Measurements from ENCODE around the gene TFDP1. TPM values are rescaled to one million over a fixed set of nuclear protein-coding genes. Genes with fewer than 3 reads are reported as not detected.

TFDP1 gene
- total RNA-seq, 1 donor from 2014 or later, result 49.4 TPM

- Histone ChIP-seq H3K9ac (ENCODE audit: low read length) (no peak overlapping the region), H3K27ac (ENCODE audit: low read depth, low read length) (no peak overlapping the region), H4K20me1 (ENCODE audit: insufficient read depth, low read length) (peaks cover 95% of the 10 kb centered on the region), H2AFZ (ENCODE audit: low read depth, low read length) (no peak overlapping the region), H3K4me3 (ENCODE audit: insufficient read depth, low read depth, low read length) (no peak overlapping the region), H3K79me2 (ENCODE audit: insufficient read depth, low read length) (peaks cover 98% of the 10 kb centered on the region), H3K27me3 (ENCODE audit: insufficient read depth, low read length) (no peaks in the 10 kb centered on the region), H3K9me3 (ENCODE audit: insufficient read depth, low read depth, low read length) (no peaks in the 10 kb centered on the region), H3K4me2 (ENCODE audit: low read length) (no peak overlapping the region), H3K36me3 (ENCODE audit: insufficient read depth, low read length) (peaks cover 7% of the 10 kb centered on the region), H3K4me1 (ENCODE audit: insufficient read depth, low read length) (no peaks in the 10 kb centered on the region)
- Mint-ChIP-seq H3K4me1 (ENCODE audit: low read depth, unreplicated experiment) (peaks cover 3% of the 10 kb centered on the region), H3K9me3 (ENCODE audit: unreplicated experiment) (peaks cover 2% of the 10 kb centered on the region), H3K4me3 (ENCODE audit: unreplicated experiment) (no peak overlapping the region), H3K27ac (ENCODE audit: unreplicated experiment) (no peak overlapping the region), H3K36me3 (ENCODE audit: low read depth, unreplicated experiment) (peaks cover 16% of the 10 kb centered on the region), H3K27me3 (ENCODE audit: low read depth, unreplicated experiment) (no peaks in the 10 kb centered on the region)
- DNase-seq (ENCODE audit: low read depth) (no peak), FAIRE-seq (no peak)
- no peak for TF ChIP-seq EZH2 (IDR thresholded peaks at IDR 0.05; ENCODE audit: insufficient read depth, low read length)
- TF ChIP-seq, protein P1, sequence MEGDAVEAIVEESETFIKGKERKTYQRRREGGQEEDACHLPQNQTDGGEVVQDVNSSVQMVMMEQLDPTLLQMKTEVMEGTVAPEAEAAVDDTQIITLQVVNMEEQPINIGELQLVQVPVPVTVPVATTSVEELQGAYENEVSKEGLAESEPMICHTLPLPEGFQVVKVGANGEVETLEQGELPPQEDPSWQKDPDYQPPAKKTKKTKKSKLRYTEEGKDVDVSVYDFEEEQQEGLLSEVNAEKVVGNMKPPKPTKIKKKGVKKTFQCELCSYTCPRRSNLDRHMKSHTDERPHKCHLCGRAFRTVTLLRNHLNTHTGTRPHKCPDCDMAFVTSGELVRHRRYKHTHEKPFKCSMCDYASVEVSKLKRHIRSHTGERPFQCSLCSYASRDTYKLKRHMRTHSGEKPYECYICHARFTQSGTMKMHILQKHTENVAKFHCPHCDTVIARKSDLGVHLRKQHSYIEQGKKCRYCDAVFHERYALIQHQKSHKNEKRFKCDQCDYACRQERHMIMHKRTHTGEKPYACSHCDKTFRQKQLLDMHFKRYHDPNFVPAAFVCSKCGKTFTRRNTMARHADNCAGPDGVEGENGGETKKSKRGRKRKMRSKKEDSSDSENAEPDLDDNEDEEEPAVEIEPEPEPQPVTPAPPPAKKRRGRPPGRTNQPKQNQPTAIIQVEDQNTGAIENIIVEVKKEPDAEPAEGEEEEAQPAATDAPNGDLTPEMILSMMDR (IDR thresholded peaks at IDR 0.05; ENCODE audit: insufficient read depth, low read depth, low read length), result no peak
Measured at GRCh38 chr13:113610266-113610665, 25.7 kb downstream of the TFDP1 start.

GRCh38 chr13:113611996-113612395 is 27.4 kb downstream of the TFDP1 start:
- Histone ChIP-seq H3K4me1 (ENCODE audit: insufficient read depth, low read length) (peaks cover 3% of the 10 kb centered on the region), H3K4me2 (ENCODE audit: low read length) (no peak overlapping the region), H3K27ac (ENCODE audit: low read depth, low read length) (no peak overlapping the region), H3K9me3 (ENCODE audit: insufficient read depth, low read depth, low read length) (no peaks in the 10 kb centered on the region), H3K27me3 (ENCODE audit: insufficient read depth, low read length) (no peaks in the 10 kb centered on the region), H3K79me2 (ENCODE audit: insufficient read depth, low read length) (peaks cover 97% of the 10 kb centered on the region), H4K20me1 (ENCODE audit: insufficient read depth, low read length) (peaks cover 91% of the 10 kb centered on the region), H3K36me3 (ENCODE audit: insufficient read depth, low read length) (peaks cover 7% of the 10 kb centered on the region), H3K9ac (ENCODE audit: low read length) (no peak overlapping the region), H2AFZ (ENCODE audit: low read depth, low read length) (no peak overlapping the region), H3K4me3 (ENCODE audit: insufficient read depth, low read depth, low read length) (no peak overlapping the region)
- TF ChIP-seq, protein P1 (IDR thresholded peaks at IDR 0.05; ENCODE audit: insufficient read depth, low read depth, low read length), result no peak
- no peak for TF ChIP-seq EZH2 (IDR thresholded peaks at IDR 0.05; ENCODE audit: insufficient read depth, low read length)
- FAIRE-seq, result no peak
- Mint-ChIP-seq H3K4me3 (ENCODE audit: unreplicated experiment) (no peak overlapping the region), H3K27ac (ENCODE audit: unreplicated experiment) (no peak overlapping the region), H3K9me3 (ENCODE audit: unreplicated experiment) (no peaks in the 10 kb centered on the region), H3K36me3 (ENCODE audit: low read depth, unreplicated experiment) (peaks cover 12% of the 10 kb centered on the region), H3K27me3 (ENCODE audit: low read depth, unreplicated experiment) (no peaks in the 10 kb centered on the region), H3K4me1 (ENCODE audit: low read depth, unreplicated experiment) (peaks cover 9% of the 10 kb centered on the region)
- DNase-seq (ENCODE audit: low read depth), result no peak

DNA sequence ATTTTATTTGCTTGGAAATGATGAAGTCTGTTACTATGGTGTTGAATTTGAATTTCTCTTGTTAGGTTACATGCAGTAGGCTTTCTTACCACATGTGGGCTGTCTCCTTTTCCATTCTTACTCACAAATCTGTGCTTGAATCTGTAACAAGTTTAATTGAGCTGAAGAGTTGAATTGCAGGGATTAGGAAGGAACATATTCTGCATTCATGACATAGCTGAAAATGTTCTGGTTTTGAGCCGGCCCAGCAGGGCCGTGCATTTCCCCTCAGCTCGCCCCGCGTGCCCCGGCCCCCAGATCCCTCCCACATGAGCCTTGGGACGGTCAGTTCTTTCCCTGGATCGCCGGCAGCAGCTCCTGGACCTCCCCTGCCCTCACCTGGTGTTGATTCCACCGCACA is 28.1 kb downstream of the TFDP1 start:
- Histone ChIP-seq H3K4me1 (ENCODE audit: insufficient read depth, low read length) (peaks cover 9% of the 10 kb centered on the region), H3K9ac (ENCODE audit: low read length) (no peak overlapping the region), H3K9me3 (ENCODE audit: insufficient read depth, low read depth, low read length) (no peaks in the 10 kb centered on the region), H3K27ac (ENCODE audit: low read depth, low read length) (no peak overlapping the region), H3K27me3 (ENCODE audit: insufficient read depth, low read length) (no peaks in the 10 kb centered on the region), H2AFZ (ENCODE audit: low read depth, low read length) (no peak overlapping the region), H4K20me1 (ENCODE audit: insufficient read depth, low read length) (peaks cover 91% of the 10 kb centered on the region), H3K36me3 (ENCODE audit: insufficient read depth, low read length) (peaks cover 7% of the 10 kb centered on the region), H3K4me3 (ENCODE audit: insufficient read depth, low read depth, low read length) (no peak overlapping the region), H3K79me2 (ENCODE audit: insufficient read depth, low read length) (peaks cover 97% of the 10 kb centered on the region), H3K4me2 (ENCODE audit: low read length) (no peak overlapping the region)
- H3K27me3 Mint-ChIP-seq (ENCODE audit: low read depth, unreplicated experiment), result no peaks in the 10 kb centered on the region
- DNase-seq (ENCODE audit: low read depth) (no peak), FAIRE-seq (no peak)
- H3K27ac Mint-ChIP-seq (ENCODE audit: unreplicated experiment), result no peak overlapping the region
- H3K4me1 Mint-ChIP-seq (ENCODE audit: low read depth, unreplicated experiment), result peaks cover 10% of the 10 kb centered on the region
- no peak overlapping the region for H3K4me3 Mint-ChIP-seq (ENCODE audit: unreplicated experiment)
- TF ChIP-seq, protein P1 (IDR thresholded peaks at IDR 0.05; ENCODE audit: insufficient read depth, low read depth, low read length), result no peak
- no peak for TF ChIP-seq EZH2 (IDR thresholded peaks at IDR 0.05; ENCODE audit: insufficient read depth, low read length)
- H3K36me3 Mint-ChIP-seq (ENCODE audit: low read depth, unreplicated experiment), result peaks cover 11% of the 10 kb centered on the region
- H3K9me3 Mint-ChIP-seq (ENCODE audit: unreplicated experiment), result no peaks in the 10 kb centered on the region

All from astrocyte (in vitro differentiated cells and primary cell).